Stimulated activated CD8-positive, alpha-beta memory T cell treated with anti-CD3 and anti-CD28 coated beads, Interleukin-4, amount 100 ng/mL, for 24 hours (primary cell): Measurements from ENCODE around the gene BCAS4.
"Not testable (repeated sequence)": the region's sequence is repeated elsewhere in the genome, so short reads cannot be mapped to it uniquely, and the experiment has no call there.

ENCODE experiments used
- DNase-seq: peaks from one replicate; pipeline ENCODE4 v3.0.0-alpha.2; 2020; ENCODE audit warnings: low read depth

The BCAS4 gene

DNA sequence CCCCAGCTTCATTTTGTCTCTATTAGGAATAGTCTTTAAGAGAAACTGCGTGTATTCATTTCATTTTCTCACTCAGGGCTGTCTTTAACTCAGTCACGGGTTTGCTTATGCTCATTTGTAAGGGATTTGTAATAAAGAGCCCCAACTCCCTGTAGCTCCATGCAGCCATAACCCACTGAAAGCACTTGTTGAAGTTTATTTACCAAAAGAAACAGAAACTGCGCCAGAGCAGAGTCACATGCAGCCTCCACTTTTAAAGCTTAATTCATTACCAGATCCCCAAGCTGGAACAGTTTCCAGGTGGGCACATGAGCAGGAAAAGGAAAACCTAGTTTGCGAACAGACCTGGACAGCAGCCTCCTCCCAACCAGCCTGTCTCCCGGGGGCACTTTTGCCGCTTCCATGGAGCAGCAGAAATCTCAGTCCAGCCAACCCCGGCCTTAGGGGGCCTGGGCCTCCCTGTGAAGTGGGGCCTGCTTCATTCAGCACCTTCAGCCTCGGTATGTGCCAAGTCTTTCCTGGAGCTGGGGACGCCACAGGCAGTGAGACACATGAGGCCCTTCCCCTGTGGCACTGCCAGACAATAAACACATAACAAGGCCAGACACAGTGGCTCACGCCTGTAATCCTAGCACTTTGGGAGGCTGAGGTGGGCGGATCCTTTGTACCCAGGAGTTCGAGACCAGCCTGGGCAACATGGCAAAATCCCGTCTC is 4.5 kb downstream of the BCAS4 start:
- no peak for DNase-seq

DNA sequence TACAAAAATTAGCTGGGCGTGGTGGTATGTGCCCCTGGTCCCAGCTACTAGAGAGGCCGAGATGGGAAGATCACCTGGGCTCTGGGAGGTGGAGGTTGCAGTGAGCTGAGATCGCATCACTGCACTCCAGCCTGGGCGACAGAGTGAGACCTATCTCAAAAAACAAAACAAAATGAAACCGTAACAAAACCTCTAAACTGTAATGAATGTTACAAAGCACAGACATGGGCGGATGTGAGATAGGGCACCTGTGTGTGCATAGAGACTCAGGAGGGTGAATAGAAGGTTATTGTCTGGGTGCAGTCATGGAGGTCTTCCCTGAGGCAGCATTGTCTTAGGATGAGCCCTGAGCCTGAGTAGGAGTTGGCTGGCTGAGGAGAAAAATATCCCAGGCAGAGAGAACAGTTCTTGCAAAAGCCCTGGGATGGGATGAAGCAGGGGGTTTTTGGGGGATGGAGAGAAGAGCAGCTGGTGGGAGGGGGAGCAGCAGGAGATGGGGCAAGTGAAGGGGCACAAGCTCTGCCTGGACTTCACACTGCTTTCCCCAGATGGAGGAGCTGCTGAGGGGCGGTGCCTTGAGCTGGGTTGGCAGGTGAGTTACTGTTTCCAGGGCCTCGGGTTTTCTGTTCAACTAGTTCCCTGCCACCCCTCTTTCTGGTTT is 5.2 kb downstream of the BCAS4 start:
- DNase-seq, result no peak

DNA sequence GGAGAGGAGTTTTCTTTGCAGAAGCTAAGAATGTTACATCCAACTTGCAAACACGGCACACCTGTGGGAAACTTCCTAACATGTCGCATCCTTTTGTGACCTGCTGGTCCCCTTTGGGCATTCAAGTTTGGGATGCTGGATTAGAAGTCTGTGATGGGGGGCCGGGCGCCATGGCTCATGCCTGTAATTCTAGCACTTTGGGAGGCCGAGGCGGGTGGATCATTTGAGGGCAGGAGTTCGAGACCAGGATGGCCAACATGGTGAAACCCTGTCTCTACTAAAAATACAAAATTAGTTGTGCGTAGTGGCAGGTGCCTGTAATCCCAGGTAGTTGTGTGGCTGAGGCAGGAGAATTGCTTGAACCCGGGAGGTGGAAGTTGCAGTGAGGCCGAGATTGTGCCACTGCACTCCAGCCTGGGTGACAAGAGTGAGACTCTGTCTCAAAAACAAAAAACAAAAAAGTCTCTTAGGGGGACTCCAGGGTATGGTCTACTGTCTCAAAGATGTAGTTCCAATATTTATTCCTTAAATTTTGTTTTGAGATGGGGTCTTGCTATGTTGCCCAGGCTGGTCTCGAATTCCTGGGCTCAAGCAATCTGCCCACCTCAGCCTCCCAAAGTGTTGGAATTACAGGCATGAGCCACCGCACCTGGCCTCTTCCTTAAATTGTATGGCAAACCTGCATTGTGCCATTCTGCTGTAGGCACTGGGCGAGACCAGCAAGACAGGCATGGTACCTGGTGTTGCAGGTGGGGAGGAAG is 6.3 kb downstream of the BCAS4 start:
- DNase-seq, result not testable (repeated sequence)

DNA sequence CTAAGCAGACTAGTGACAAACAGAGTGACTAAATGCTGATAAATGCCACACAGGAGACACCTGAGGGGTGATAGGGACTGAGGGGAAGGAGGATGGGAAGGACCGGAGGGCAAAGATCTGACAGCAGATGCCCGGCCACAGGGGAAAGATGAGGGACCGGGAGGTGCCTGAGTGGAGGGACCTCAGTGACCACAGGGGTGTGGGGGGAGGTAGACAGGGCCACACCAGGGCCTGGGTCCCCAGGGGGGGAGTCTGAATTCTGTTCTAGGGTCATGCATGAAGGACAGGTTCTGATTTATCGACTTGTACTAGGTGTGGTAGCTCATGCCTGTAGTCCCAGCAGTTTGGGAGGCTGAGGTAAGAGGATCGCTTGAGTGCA is 6.9 kb downstream of the BCAS4 start:
- no peak for DNase-seq

DNA sequence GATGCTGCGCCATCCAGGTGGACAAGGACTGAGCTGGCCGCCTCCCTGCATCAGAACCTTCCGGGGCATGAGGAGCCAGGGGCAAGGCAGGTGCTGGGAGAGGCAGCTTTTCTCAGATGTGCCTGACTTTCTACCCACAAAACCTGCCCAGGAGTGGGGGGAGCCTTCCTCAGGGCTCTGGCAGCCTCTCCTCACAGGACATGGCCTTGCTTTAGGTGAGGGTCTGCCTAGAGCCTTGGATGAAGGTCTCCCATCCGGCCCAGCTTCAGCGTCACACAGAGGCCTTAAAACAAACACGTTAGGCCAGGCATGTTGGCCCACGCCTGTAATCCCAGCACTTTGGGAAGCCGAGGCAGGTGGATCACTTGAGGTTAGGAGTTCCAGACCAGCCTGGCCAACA is 7.4 kb downstream of the BCAS4 start:
- DNase-seq, result no peak

DNA sequence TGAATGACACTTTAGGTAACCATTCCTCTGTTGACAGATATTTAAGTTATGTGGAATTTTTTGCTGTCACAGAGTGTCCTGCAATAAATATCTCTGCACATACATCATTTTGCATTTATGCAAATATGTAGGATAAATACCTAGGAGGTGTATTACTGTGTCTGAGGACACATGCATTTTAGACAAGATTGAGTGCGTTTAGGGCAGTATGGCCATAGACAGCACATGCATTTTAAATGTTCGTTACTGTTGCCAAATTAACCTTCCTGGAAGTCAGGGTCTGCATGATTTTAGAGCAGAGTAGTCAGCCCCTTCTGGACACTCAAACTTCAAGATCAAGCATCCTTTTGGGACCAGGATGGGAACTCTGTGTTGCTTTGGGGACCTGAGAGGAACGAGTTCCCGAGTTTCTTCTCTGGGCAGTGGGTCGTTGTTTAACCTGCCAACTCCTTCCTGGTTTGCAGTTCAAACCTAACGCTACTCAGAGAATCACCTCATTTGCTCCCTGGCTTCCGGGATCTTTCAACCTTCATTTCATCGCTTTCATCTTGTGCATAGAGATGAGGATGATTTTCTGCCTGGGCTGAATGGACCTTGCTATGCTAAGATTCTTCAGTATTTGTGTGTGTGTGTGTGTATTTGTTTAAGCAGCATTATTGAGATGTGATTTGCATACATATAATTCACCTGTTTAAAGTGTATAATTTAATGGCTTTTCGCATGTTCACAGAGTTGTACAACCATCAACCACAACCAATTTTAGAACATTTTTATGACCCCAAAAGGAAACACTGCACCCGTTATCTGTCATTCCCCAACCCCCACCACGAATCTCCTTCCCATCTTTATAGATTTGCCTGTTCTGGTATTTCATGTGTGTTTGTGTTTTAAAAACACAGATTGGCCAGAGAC is 9.8 kb downstream of the BCAS4 start:
- DNase-seq, result no peak

DNA sequence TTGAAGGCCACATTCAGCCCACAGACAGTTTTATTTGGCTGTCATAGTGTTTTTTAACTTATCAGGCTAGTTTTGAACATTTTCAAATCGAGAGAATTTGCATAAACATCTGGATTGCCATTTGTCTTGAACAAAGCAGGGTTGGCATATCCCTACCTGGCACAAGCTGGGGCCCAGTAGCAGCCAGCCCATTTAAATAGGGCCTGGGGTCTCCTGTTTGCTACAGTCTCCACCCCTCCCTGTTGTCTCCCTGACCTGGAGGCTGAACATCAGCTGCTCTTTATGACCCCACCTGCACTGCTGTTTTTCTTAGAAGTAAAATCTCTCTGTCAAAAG is 10.5 kb downstream of the BCAS4 start:
- DNase-seq, result no peak

DNA sequence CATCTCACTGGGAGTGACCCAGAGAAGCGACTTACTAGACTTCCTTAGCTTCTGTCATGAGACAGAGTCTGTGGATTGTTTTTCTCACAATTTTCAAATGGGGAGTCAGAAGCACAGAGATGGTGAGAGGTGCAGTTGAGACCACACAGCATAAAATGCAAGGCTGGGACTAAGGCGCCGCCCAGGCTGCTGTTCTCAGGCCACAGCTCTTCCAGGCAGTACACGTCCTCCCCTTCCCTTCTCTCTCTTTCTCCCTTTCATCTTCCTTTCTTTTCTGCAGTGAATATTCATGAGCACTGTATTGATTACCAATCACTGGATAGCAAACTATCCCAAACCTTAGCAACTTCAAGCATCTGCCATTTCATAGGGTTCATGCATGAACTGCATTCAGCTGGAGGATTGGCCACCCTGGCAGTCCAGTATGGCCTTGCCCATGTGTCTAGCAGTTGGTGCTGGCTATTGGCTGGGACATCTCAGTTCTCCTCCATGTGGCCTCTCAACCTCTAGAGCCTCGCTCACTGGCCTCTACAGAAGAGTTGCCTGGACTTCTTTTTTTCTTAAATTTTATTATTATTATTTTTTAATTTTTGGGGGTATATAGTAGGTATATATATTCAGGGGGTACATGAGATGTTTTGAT is 11.4 kb downstream of the BCAS4 start:
- no peak for DNase-seq

DNA sequence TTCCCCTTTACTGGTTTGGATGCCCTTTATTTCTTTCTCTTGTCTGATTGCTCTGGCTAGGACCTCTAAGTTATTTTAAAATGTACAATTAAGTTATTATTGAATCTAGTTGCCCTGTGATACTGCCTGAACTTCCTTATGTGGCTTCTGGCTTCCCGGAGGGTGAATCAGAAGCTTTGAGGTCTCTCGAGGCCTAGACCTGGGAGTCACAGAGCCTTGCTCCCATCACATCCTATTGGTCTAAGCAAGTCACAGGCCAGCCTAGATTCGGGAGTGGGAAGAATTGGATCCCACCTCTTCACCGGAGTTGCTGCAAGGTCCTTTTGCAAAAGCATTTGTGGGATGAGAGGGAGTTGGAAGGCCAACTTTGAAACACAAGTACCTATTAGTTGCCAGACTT is 15.2 kb downstream of the BCAS4 start:
- DNase-seq, result no peak

DNA sequence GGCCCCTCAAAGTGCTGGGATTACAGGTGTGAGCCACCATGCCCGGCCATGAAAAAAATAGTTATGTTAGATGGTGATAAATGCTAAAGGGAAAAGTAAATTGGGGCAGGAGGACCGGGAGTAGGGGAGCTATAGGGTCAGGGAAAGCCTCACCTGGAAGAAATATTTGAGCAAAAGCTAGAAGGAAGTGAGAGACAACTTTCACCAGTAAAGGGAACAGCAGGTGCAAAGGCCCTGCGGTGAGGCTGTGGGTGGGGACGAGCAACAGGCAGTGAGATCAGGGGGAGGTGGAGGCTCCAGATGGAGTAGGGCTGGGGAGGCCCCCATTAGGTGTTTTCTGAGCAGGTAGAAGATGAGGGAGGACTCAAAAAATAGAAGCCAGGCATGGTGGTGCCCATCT is 16.0 kb downstream of the BCAS4 start:
- DNase-seq, result no peak

DNA sequence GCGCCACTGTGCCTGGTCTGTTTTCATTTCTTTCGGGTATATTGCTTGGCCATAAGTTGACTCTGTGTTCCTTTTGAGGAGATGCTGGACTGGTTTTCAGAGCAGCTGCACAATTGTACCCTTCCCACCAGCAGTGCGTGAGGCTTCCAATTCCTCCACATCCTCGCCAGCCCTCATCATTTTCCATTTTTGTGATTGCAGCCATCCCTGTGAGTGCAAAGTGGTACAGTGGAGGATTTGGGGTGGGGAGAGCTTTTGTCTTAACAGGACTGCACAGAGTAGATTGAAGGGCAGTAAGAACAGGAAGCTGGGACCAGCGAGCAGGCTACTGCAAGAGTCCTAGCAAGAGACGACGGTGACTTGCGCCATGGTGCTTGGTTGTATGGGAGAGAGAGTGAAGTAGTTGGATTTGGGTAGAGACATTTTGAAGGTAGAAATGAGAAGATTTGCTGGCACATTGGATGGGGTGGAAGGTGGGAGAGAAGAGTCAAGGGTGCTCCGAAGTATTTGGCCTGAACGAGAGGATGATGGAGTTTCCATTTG is 18.3 kb downstream of the BCAS4 start:
- DNase-seq, result no peak

DNA sequence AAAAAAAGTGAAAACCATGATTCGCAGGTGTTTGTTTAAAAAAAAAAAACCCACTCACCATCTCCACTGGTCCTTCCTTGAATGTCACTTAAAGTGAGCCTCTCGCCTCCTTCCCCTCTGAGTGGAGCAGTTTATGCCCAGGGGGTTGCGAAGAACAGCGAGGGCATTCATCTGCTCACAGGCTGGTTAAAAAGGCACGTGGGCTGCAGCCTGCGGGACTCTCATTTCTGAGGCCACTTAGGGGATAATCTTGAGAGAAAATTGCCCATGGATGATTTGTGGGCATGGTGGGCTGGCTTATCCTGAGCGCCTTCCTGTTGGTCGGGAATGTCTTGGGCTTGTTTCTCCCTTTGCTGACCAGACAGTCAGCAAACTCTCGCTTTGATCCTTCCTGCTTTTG is 18.9 kb downstream of the BCAS4 start:
- no peak for DNase-seq

DNA sequence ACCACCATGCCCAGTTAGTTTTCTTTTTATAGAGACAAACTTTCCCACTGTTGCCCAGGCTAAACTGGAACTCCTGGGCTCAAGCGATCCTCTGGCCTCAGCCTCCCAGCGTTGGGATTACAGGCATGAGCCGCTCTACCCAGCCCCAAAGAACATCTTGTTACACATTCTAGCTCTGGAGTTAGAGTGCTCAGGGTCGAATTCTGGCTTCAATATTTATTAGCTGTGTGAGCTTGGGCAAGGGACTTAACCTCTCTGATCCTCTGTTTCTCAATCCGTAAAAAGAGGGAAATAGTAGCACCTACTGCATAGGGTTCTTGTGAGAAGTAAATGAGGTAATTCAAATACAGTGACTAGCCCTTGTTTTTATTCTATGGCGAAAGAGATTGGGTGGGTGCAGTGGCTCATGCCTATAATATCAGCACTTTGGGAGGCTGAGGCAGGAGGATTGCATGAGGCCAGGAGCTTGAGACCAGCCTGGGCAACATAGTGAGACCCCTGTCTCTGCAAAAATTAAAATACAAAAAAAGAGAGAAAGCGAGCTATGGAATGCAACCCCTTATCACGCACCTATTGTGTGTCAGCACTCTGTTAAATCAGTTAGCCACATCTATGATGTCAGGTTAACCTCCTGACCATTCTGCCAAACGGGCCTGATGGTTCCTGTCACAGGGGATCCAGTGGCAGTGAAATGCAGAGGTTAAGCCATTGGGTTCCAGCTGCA is 19.7 kb downstream of the BCAS4 start:
- no peak for DNase-seq

DNA sequence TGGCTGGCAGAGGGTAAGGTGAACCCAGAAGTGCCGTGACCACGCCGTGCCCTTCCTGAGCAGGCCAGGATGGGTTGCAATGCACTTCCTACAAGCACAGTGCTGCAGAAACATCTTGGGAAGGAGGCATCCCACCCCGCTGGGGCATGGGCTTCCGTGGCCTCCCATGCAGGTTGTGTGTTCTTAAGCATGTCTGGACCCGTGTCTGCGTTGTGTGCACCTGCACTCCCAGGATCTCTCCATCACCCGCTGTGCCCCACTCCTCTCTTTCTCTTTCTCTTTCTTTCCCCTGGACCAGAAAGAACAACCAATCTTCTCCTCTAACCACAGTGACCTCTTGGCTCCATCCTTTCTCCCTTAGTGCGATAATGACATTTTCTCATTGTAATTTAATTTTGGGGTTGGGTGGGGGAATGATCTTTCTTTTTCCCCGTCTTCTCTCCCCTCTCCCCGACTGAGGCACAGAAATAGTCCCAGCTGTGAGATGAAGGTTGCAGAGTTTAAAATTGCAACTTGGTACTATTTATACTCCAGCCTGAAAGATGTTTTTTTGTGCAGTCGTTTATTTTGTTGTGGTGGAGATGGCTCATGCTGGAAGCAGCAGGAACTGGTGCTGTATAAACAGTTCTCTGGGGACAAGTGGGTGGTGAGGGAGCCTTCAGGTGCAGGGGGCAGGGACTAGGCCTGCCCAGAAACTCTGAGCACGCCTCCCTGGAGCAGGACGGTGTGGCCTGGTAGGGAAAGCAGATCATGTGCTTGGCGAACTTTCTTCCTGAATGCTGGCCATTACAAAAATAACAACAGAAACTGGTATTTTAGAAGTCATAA is 20.5 kb downstream of the BCAS4 start:
- no peak for DNase-seq

DNA sequence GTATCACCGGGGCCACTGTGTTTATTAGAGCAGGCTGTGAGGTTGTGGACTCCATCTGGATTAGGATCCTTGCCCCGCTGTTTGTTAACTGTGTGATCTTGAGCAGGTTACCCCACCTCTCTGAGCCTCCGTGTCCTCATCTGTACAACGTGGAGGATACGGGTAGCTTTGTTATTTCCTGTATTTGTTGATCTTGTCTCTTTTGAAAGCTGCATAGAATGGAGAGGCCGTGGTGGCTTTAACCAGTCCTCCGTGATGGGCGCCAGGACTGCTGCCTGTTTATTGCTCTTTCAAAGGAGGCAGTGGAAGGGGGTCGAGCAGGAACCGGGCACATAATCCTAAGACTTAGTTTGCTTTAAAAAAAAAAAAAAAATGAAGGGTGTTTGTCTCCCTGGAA is 22.9 kb downstream of the BCAS4 start:
- DNase-seq, result no peak

DNA sequence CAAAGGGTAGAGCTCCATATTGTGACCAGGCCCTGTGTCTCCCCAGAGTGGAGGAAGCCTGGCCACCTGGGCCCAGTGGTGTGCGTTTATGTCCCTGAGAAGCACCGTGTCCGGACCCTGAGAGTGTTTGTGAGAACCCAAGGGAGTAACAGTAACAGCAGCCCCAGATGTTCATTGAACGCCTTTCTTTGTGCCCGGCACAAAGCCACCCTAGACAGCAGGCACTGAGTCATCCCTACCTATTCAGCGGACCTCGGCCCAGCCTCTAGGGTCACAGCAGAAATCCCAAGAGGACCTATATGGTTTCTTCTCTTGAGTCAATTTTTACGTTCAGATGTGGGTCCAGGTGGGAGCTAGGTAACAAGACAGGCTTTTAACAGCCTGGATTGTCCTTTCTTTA is 24.5 kb downstream of the BCAS4 start:
- DNase-seq, result no peak

DNA sequence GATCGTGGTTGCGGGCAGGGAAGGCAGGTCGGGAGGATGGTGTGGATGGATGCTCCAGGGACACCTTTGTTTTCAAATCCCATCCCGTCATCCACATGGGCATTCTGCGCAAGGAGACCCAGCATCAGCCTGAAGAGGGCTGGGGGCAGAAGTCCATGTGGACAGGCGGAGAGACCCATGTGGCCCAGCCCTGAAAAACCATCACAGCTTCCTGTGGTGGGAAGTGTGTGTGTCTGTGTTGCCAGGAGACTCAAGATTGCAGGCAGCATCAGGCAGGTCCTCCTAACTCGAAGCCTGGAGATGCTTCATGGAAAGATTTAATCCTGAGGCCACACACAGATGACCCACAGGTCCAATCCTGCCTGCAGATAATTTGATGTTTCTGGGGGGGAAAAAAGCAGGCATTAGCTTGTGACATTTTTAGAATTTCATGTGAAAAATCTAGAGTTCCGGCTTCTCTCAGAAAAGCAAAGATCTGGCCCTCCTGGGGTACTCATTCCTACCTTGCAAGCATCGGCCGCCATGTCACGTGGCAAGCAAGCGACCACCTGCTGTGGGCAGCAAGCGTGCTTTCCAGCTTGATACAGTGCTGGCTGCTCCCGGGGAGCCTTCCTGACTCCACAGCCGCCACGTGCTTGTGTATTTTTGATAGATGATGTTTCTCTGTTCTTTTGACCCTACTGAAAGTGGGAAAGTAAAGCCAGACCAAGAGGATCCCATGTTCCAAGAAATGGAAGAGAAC is 25.8 kb downstream of the BCAS4 start:
- DNase-seq, result no peak

DNA sequence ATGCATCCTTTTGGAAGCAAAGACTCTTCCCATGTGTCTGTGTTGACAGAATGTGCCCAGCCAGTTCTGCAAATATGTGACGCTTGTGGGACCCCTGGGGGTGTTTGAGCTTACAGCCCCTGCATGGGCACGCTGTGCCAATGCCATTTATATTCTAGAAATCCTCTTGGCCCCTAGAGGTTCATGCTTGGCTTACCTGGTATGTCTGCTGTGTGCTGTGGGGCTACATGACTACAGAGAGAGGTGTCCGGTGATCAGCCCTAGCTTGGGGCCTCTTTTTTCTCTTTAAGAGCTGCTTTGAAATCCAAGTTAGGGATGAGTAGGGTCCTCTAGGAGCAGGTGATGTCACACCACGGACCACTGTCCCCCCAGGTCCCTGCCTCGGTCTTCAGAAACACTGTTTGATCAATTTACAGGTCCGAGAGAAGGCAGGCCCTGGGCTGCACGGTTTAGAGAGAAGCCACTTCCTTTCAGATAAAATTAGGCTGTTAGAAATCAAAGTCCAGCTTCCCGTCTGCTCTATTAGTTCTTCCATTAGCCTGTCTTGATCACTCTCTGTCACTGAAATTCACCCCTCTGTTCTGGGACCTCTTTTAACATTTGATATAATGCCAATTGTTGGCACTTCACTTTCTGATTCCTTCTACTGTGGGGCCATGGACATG is 26.5 kb downstream of the BCAS4 start:
- no peak for DNase-seq

DNA sequence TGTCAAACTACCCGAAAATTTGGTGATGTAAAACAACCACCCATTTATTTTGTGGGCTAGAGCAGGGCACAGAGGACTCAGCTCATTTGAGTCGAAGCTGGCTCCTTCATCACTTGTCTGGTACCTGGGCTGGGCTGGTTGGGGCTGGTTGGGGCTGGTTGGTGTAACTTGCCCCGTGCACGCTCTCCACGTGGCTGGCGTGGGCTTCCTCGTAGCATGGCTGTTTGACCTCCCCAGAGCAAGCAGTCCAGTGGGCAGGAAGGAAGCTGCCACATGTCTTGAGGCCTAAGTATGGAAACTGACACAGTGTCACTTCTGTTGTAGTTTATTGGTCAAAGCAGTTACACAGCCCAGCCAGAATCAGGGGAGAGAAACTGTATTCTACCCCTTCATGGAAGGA is 27.1 kb downstream of the BCAS4 start:
- no peak for DNase-seq
